Renal cortex interstitium (tissue), 11 donors: ENCODE measurements around the gene ZIC5. TPM values are rescaled to one million over a fixed set of nuclear protein-coding genes. Genes with fewer than 3 reads are reported as not detected.

Source experiments
- DNase-seq, 11 donors: peaks; one replicate each; pipeline ENCODE4 v3.0.0-alpha.2; 2013; ENCODE audit warnings: low read depth in 9 of 11, low spot score in 4 of 11; ENCODE audit errors: extremely low read depth in 1 of 11
- polyA plus RNA-seq, 3 donors: library from polyadenylated mRNA; unstranded; fragments of 120-200 nt; gene quantifications; one replicate each; pipeline ENCODE4 v1.2.1, GENCODE V29; 2013; ENCODE audit not compliant: insufficient read length in 3 of 3

Gene ZIC5
- polyA plus RNA-seq, 3 donors = 0.01 to 0.09 (median 0.05) TPM

GRCh38 chr13:99916366-99917103 lies 55.0 kb downstream of the ZIC5 start:
- peak in 5 of 11 donors; percentile 13 to 54 (median 30) for DNase-seq

- DNase-seq = no peak
Observed at GRCh38 chr13:99913167-99913566, 58.4 kb downstream of the ZIC5 start.

Other genes starting within 250 kb of the ZIC5 start
- under 1 TPM; 0.18 to 0.31 (median 0.19) TPM for gene ZIC2, start 10.0 kb upstream of the ZIC5 start, polyA plus RNA-seq
- 10 to 100 TPM; 49.4 to 64.3 (median 54.2) TPM for gene PCCA, start 117.3 kb upstream of the ZIC5 start, polyA plus RNA-seq